Measurements from ENCODE around the gene HPSE2.

GRCh38 chr10:98832196-98832595 is 403.5 kb downstream of the HPSE2 start:
- TF ChIP-seq POLR2A (IDR thresholded peaks at IDR 0.05; ENCODE audit: low read length): no peak
- TF ChIP-seq GATA1 (IDR thresholded peaks at IDR 0.05; ENCODE audit: low read depth, low read length): no peak
